Measurements from ENCODE around the gene ARHGAP30.
"Not testable (repeated sequence)": the region's sequence is repeated elsewhere in the genome, so short reads cannot be mapped to it uniquely, and the experiment has no call there.

ARHGAP30 gene

GRCh38 chr1:161068306-161069234, 1.1 kb downstream of the ARHGAP30 start:
- DNase-seq (ENCODE audit: low read depth) = peak; percentile 70

DNA sequence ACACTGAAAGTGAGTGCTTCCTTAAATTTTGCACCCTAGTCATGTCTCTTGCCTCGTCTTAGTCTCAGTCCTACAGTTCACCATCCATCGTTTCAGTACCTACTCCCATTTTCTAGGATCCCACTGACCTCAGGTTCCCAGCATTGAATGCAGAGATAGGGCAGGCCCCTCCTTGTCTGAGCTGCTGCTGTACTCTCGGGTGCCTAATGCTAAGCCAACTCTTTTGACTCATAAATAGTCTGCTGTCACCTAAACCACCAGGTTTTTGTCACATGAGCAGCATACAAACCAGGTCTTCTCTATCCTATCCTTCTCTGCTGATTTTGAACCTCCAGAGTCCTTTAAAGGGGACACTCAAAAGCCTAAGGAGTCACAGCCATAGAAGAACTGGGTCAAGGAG, 3.0 kb downstream of the ARHGAP30 start:
- DNase-seq (ENCODE audit: low read depth) = no peak

DNA sequence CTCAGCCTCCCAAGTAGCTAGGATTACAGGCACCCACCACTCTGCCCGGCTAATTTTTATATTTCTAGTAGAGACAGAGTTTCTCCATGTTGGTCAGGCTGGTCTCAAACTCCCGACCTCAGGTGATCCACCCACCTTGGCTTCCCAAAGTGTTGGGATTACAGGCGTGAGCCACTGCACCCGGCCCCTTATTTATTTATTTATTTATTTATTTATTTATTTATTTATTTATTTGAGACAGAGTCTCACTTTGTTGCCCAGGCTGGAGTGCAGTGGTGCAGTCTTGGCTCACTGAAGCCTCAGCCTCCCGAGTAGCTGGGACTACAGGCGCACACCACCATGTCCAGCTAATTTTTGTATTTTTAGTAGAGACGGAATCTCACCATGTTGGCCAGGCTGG, 4.0 kb downstream of the ARHGAP30 start:
- not testable (repeated sequence) for DNase-seq (ENCODE audit: low read depth)

- not testable (repeated sequence) for DNase-seq (ENCODE audit: low read depth)
These were observed 5.8 kb downstream of the ARHGAP30 start for GRCh38 chr1:161063936-161064335.

DNA sequence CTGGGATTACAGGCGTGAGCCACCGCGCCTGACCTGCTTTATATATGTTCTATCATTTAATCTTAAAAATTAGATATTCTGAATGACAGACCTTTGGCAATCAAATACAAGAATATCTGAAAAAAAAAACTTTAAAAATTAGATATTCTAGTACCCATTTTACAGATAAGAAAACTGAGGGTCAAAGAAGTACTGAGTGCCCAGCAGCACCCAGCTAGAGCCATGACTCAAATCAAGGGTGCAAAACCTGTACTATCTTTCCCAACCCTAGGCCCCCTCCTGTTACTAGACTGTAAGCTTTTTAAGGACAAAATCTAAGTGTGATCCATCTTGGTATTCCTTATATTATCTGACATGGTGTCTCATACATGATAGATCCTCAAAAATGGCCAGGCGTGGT, 8.3 kb downstream of the ARHGAP30 start:
- no peak for DNase-seq (ENCODE audit: low read depth)

DNA sequence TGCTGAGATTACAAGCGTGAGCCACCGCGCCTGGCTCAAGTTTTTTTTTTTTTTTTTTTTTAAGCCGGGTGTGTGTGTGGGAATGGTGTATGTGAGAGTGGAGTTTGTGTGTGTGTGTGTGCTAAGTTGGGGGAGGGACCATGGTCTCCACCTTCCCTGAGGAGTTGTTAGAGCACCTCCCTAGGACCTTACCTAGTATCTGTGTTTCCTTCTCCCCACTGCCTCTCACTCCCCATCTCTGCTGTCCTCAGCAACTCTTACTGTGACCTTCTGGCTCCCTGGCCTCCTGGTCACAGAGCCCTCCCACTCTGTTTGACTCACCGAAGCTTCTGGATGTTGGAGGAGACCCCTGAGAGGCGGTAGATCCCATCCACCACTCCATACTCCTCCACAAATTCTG, 10.4 kb downstream of the ARHGAP30 start:
- no peak for DNase-seq (ENCODE audit: low read depth)

GRCh38 chr1:161054805-161055204, 14.9 kb downstream of the ARHGAP30 start:
- DNase-seq (ENCODE audit: low read depth) = no peak

- DNase-seq (ENCODE audit: low read depth) = no peak
These were observed 15.5 kb downstream of the ARHGAP30 start for GRCh38 chr1:161054232-161054631.

GRCh38 chr1:161052899-161053298, 16.8 kb downstream of the ARHGAP30 start:
- no peak for DNase-seq (ENCODE audit: low read depth)

- no peak for DNase-seq (ENCODE audit: low read depth)
These were observed 18.5 kb downstream of the ARHGAP30 start for GRCh38 chr1:161051219-161051618.

DNA sequence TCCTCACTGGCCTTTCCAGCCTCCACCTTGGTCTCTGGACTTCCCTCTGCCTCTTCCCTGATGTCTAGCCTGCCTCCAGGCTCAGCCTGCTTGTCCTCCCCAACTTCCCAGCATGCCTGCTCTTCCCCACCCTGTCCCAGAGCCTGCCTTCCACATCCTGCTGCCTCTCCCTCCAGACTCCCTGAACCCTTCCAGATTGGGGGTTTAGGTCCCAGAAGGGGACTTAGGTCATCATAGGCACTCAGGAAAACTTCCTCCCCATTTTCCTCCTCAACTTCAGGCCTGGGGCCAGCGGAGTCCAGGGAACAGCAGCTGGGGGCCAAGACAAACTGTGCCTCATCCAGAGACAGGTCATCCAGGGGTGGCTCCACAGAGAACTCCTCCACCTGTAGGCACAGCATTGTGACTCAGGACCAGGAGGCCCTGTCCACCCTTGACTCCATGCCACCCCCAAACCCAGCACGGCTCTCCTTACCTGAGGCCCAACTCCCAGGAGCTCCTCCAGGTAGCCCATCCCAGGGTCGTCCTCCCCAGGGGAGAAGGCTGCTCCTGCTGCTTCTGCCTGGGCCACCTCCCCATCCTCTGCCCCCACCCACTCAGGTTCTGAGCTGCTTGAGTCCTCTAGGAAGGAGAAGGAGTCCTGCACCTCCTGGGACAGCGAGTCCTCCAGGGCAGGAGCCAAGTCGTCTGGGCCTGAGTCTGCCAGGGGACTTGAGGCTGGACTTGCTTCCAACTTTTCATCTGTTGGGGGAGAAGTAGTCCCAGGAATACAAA, 20.6 kb downstream of the ARHGAP30 start:
- no peak for DNase-seq (ENCODE audit: low read depth)

- no peak for DNase-seq (ENCODE audit: low read depth)
These were observed 22.0 kb downstream of the ARHGAP30 start for GRCh38 chr1:161047436-161048420.

- no peak for DNase-seq (ENCODE audit: low read depth)
These were observed 23.0 kb downstream of the ARHGAP30 start for GRCh38 chr1:161046605-161047228.

DNA sequence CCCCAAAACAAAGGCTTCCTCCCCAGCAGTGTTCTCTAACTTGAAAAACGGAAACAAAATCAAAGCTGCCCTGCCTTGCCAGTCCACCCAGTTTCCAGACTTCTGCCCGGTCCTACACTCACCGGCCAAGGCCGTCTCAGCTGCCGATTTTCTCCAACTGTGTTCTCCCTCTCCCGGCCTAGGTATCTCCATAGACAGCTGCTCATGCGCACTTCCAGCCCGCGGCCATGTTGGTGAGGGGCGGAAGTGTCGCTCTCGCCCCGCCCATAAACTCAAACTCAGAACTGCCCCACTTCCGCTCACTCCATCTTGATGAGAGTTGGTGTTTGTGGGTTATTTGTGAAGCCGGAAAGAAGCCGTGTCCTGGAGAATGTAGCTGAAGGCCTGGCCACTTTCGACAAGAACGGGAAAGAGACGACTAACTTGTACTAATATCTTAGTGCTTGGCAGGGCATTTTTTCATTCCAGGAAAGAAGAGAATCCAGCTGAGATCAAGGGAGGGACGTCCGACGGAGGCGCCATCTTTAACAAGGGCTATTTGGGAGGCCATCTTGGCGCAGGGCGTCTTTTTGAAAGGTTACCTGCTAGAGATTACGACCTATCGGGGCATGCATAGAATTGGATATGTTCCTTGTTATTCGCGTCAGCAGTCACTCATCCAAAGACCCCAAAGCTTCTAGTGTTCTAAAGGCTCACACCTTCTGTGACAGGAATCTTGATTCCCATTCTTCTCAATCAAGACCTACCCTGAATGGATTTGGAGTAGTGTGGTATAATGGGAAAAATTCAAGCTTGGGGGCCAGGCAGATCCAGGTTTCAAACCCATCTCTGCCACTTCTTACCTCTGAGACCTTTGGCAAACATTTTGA, 23.7 kb downstream of the ARHGAP30 start, which contains the start of gene USF1:
Gene USF1 (minus strand): TSS at position 242 of the 869 bp plus-strand sequence. CDS start 2,702 bp downstream, outside the sequence.
- peak; percentile 86 for DNase-seq (ENCODE audit: low read depth)

- DNase-seq (ENCODE audit: low read depth) = no peak
These were observed 24.6 kb downstream of the ARHGAP30 start for GRCh38 chr1:161044908-161045735.

DNA sequence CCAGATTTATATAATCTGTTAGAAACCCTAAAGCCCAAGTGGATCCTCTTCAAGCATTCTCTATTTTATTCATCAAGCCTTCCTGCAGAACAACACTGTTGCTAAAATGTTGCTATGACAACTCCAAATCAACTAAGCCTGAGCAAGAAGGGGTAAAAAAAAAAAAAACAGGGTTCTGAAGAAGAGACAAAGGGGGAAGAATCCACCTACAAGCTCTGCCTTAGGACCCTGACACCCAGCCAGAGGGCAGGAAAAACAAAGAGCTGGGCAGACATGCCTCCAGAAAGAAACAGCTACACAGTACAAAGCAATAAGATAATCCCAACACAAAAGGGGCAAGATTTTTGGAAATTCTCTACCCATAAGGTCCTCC, 25.2 kb downstream of the ARHGAP30 start:
- no peak for DNase-seq (ENCODE audit: low read depth)

DNA sequence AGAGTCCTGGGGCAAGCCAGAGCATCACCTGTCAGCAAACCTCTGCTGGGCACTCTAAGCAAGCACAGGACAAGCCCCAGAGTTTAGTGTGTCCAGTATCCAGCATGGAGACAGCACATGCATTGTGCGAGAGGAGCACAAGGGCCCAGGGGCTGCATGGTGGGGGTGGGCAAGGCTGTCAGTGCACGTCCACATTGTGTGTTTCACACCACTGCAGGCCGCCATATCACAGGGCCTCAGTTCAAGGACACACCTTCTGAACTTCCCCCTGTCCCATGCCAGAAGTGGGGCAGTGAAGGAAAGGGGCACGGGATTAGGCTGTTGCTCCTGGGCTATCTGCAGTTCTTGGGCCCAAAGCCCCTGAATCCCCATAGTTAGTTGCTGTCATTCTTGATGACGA, 30.1 kb downstream of the ARHGAP30 start:
- no peak for DNase-seq (ENCODE audit: low read depth)

GRCh38 chr1:161039154-161039545, 30.5 kb downstream of the ARHGAP30 start:
- no peak for DNase-seq (ENCODE audit: low read depth)

- DNase-seq (ENCODE audit: low read depth) = peak; percentile 83
These were observed 31.1 kb downstream of the ARHGAP30 start, which contains the start of gene TSTD1 for GRCh38 chr1:161038523-161039153. TSTD1 (minus strand) TSS chr1:161038964; CDS start chr1:161038889, 75 bp downstream.
